Suppressor macrophage treated with lipopolysaccharide for 4 hours (primary cell): Measurements from ENCODE around the gene HDDC3.

ENCODE experiments used
- DNase-seq: peaks from one replicate; pipeline ENCODE4 v3.0.0-alpha.2; 2020

HDDC3 gene

GRCh38 chr15:90931828-90932659, at the start of gene HDDC3:
Gene HDDC3 (minus strand): TSS chr15:90932549. CDS start chr15:90932540, 9 bp downstream.
- DNase-seq, result peak; percentile 94

GRCh38 chr15:90982135-90982534, 49.8 kb upstream of the HDDC3 start:
- DNase-seq, result peak; percentile 69

- peak; percentile 9 for DNase-seq
These were observed 49.3 kb upstream of the HDDC3 start for GRCh38 chr15:90981681-90982080.

GRCh38 chr15:90979582-90979981, 47.2 kb upstream of the HDDC3 start:
- DNase-seq, result no peak

- no peak for DNase-seq
These were observed 41.9 kb upstream of the HDDC3 start for GRCh38 chr15:90974216-90974615.

GRCh38 chr15:90972133-90972532, 39.8 kb upstream of the HDDC3 start:
- DNase-seq, result no peak

- no peak for DNase-seq
These were observed 37.9 kb upstream of the HDDC3 start for GRCh38 chr15:90970274-90970673.

- no peak for DNase-seq
These were observed 36.1 kb upstream of the HDDC3 start for GRCh38 chr15:90968434-90968833.

GRCh38 chr15:90967206-90967605, 34.9 kb upstream of the HDDC3 start:
- no peak for DNase-seq

- no peak for DNase-seq
These were observed 33.9 kb upstream of the HDDC3 start for GRCh38 chr15:90966262-90966661.

GRCh38 chr15:90962021-90962420, 29.7 kb upstream of the HDDC3 start:
- DNase-seq, result no peak

- DNase-seq, result no peak
These were observed 28.1 kb upstream of the HDDC3 start for GRCh38 chr15:90960298-90961091.

- no peak for DNase-seq
These were observed 27.5 kb upstream of the HDDC3 start for GRCh38 chr15:90959894-90960293.

- DNase-seq, result no peak
These were observed 26.8 kb upstream of the HDDC3 start for GRCh38 chr15:90959028-90959595.

GRCh38 chr15:90957791-90958190, 25.4 kb upstream of the HDDC3 start:
- no peak for DNase-seq

- DNase-seq, result no peak
These were observed 24.9 kb upstream of the HDDC3 start for GRCh38 chr15:90957031-90957790.

- peak; percentile 76 for DNase-seq
These were observed 24.1 kb upstream of the HDDC3 start for GRCh38 chr15:90956274-90957030.

GRCh38 chr15:90955624-90956273, 23.4 kb upstream of the HDDC3 start:
- no peak for DNase-seq

- DNase-seq, result peak; percentile 96
These were observed 22.6 kb upstream of the HDDC3 start, which contains the start of gene RCCD1 for GRCh38 chr15:90954712-90955623. Gene RCCD1 (plus strand): TSS chr15:90954884. CDS start chr15:90956735, 1,851 bp downstream.
